ENCODE measurements around the gene SLC6A18.

Gene SLC6A18

GRCh38 chr5:1185038-1185627 is 40.0 kb upstream of the SLC6A18 start:
- CTCF ChIA-PET = interaction anchor here (0.6 to 4.2 kb wide), 2 partner anchors 11 to 15 kb away, joined by 3 to 42 read pairs; no protein-coding TSS in a partner anchor
- H3K4me3 ChIP-seq (ENCODE audit: low read depth, low read length) = no peak overlapping the region

GRCh38 chr5:1185629-1186350 is 39.4 kb upstream of the SLC6A18 start:
- no peak overlapping the region for H3K4me3 ChIP-seq (ENCODE audit: low read depth, low read length)
- CTCF ChIA-PET = interaction anchor here (4.2 kb wide), 1 partner anchor 11 kb away, joined by 42 read pairs; no protein-coding TSS in a partner anchor
- H3K27ac ChIP-seq (ENCODE audit: extremely low read depth, low read depth, low read length) = no peak overlapping the region
- TF ChIP-seq KLF7 (tag by site-specific recombination; IDR thresholded peaks at IDR 0.05; ENCODE audit: borderline replicate concordance) (no peak), GLIS2 (tag by site-specific recombination; IDR thresholded peaks at IDR 0.05) (no peak), ZNF394 (tag by site-specific recombination; IDR thresholded peaks at IDR 0.05; ENCODE audit: borderline replicate concordance) (no peak), ZNF548 (tag by site-specific recombination; IDR thresholded peaks at IDR 0.05) (no peak), MYNN (tag by site-specific recombination; IDR thresholded peaks at IDR 0.05; ENCODE audit: borderline replicate concordance) (no peak), ZNF214 (tag by site-specific recombination; IDR thresholded peaks at IDR 0.05; ENCODE audit: borderline replicate concordance) (no peak), ZNF416 (tag by site-specific recombination; IDR thresholded peaks at IDR 0.05) (no peak), REST (tag by site-specific recombination; IDR thresholded peaks at IDR 0.05) (no peak), ZNF664 (tag by site-specific recombination; IDR thresholded peaks at IDR 0.05) (no peak), ZNF777 (tag by site-specific recombination; IDR thresholded peaks at IDR 0.05; ENCODE audit: borderline replicate concordance) (no peak)
- POLR2A ChIA-PET = no interaction called here
- H3K36me3 ChIP-seq (ENCODE audit: control insufficient read depth in 2 of 2, insufficient read depth in 1 of 2, low read length in 2 of 2) = no peaks in the 10 kb centered on the region
- H3K9me3 ChIP-seq (ENCODE audit: control insufficient read depth, insufficient read depth, low read depth, low read length) = no peaks in the 10 kb centered on the region
- H3K4me1 ChIP-seq (ENCODE audit: control insufficient read depth, insufficient read depth, low read length) = no peaks in the 10 kb centered on the region

More at GRCh38 chr5:1185038-1185627, 40.0 kb upstream of the SLC6A18 start:
- POLR2A ChIA-PET = no interaction called here
- Histone ChIP-seq H3K4me1 (ENCODE audit: control insufficient read depth, insufficient read depth, low read length) (no peaks in the 10 kb centered on the region), H3K27ac (ENCODE audit: extremely low read depth, low read depth, low read length) (no peak overlapping the region), H3K36me3 (ENCODE audit: control insufficient read depth in 2 of 2, insufficient read depth in 1 of 2, low read length in 2 of 2) (no peaks in the 10 kb centered on the region), H3K9me3 (ENCODE audit: control insufficient read depth, insufficient read depth, low read depth, low read length) (no peaks in the 10 kb centered on the region)
- TF ChIP-seq HOXD13 (CRISPR knock-in tag; IDR thresholded peaks at IDR 0.05; ENCODE audit: borderline replicate concordance) (no peak), REST (tag by site-specific recombination; IDR thresholded peaks at IDR 0.05) (no peak), ZNF214 (tag by site-specific recombination; IDR thresholded peaks at IDR 0.05; ENCODE audit: borderline replicate concordance) (no peak), ZNF513 (tag by site-specific recombination; IDR thresholded peaks at IDR 0.05) (no peak), ZNF394 (tag by site-specific recombination; IDR thresholded peaks at IDR 0.05; ENCODE audit: borderline replicate concordance) (no peak), ZNF239 (tag by site-specific recombination; IDR thresholded peaks at IDR 0.05) (no peak), ZNF335 (tag by site-specific recombination; conservative IDR thresholded peaks at IDR 0.05) (no peak)
